ENCODE data around the gene MUS81. TPM values are rescaled to one million over a fixed set of nuclear protein-coding genes. Genes with fewer than 3 reads are reported as not detected.

The MUS81 gene
- total and polyA plus RNA-seq, 2 of the 13 experiments (the other 11 are each of a cell fraction or from before 2014, with no cell fraction given), result 25.6 to 30.2 TPM

DNA sequence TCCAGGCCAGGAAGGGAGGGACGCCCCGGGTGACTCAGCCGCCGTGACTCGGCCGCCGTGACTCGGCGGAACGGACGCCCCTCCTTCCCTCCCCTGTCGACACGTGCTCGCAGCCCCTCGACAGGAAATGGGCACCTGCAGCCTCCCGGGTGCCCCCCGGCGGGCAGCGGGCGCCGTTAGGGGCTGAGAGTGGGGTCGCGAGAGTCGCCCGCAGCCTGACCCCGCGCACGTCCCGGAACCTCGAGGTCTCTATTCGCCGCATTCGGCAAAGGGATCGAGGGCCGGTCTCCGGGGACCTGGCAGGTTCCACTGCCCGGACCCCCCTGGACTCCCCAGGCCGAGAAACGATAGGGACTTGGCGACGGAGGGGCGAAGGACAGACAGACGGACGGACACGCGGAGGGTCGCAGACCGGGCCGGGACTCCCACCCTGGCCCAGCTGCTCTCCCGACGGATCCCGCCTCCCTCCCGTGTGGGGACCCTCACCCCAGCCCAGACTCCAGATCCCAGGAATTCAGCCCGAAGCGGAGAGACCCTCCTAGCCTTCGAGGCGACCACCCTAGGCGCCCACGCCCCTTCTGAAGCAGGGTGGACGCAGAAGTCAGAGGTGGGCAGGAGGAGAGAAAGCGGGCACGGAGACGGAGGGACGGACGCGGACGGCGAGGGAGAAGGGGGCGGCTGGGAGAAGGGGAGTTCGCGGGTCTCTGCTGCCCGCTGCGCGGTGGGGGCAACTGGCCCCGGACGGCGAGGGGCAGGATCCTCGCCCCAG lies 39.3 kb downstream of the MUS81 start (continued):
- TF ChIP-seq, protein P1, sequence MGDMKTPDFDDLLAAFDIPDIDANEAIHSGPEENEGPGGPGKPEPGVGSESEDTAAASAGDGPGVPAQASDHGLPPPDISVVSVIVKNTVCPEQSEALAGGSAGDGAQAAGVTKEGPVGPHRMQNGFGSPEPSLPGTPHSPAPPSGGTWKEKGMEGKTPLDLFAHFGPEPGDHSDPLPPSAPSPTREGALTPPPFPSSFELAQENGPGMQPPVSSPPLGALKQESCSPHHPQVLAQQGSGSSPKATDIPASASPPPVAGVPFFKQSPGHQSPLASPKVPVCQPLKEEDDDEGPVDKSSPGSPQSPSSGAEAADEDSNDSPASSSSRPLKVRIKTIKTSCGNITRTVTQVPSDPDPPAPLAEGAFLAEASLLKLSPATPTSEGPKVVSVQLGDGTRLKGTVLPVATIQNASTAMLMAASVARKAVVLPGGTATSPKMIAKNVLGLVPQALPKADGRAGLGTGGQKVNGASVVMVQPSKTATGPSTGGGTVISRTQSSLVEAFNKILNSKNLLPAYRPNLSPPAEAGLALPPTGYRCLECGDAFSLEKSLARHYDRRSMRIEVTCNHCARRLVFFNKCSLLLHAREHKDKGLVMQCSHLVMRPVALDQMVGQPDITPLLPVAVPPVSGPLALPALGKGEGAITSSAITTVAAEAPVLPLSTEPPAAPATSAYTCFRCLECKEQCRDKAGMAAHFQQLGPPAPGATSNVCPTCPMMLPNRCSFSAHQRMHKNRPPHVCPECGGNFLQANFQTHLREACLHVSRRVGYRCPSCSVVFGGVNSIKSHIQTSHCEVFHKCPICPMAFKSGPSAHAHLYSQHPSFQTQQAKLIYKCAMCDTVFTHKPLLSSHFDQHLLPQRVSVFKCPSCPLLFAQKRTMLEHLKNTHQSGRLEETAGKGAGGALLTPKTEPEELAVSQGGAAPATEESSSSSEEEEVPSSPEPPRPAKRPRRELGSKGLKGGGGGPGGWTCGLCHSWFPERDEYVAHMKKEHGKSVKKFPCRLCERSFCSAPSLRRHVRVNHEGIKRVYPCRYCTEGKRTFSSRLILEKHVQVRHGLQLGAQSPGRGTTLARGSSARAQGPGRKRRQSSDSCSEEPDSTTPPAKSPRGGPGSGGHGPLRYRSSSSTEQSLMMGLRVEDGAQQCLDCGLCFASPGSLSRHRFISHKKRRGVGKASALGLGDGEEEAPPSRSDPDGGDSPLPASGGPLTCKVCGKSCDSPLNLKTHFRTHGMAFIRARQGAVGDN (CRISPR knock-in tag; IDR thresholded peaks at IDR 0.05), result peak; percentile 97
- TF ChIP-seq ZNF468 (CRISPR knock-in tag; IDR thresholded peaks at IDR 0.05), result peak; percentile 58; the same call in 1 of the 2 replicates
- TF ChIP-seq, protein P2, sequence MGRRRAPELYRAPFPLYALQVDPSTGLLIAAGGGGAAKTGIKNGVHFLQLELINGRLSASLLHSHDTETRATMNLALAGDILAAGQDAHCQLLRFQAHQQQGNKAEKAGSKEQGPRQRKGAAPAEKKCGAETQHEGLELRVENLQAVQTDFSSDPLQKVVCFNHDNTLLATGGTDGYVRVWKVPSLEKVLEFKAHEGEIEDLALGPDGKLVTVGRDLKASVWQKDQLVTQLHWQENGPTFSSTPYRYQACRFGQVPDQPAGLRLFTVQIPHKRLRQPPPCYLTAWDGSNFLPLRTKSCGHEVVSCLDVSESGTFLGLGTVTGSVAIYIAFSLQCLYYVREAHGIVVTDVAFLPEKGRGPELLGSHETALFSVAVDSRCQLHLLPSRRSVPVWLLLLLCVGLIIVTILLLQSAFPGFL (CRISPR knock-in tag; IDR thresholded peaks at IDR 0.05), result no peak
- TF ChIP-seq ZNF460 (CRISPR knock-in tag; IDR thresholded peaks at IDR 0.05; ENCODE audit: borderline replicate concordance), result no peak
- no peak for TF ChIP-seq HMG20A (CRISPR knock-in tag; IDR thresholded peaks at IDR 0.05; ENCODE audit: borderline replicate concordance)
- TF ChIP-seq, protein P3, sequence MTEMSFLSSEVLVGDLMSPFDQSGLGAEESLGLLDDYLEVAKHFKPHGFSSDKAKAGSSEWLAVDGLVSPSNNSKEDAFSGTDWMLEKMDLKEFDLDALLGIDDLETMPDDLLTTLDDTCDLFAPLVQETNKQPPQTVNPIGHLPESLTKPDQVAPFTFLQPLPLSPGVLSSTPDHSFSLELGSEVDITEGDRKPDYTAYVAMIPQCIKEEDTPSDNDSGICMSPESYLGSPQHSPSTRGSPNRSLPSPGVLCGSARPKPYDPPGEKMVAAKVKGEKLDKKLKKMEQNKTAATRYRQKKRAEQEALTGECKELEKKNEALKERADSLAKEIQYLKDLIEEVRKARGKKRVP (CRISPR knock-in tag; IDR thresholded peaks at IDR 0.05), result peak in 1 of 2 experiments; percentile 58; a peak in 1 of 4 replicates
- TF ChIP-seq RBFOX2 (IDR thresholded peaks at IDR 0.05; ENCODE audit: low read depth, low read length), result peak; percentile 78
- no peak for TF ChIP-seq SKI (IDR thresholded peaks at IDR 0.05; ENCODE audit: partially characterized antibody)
- TF ChIP-seq, protein P4, sequence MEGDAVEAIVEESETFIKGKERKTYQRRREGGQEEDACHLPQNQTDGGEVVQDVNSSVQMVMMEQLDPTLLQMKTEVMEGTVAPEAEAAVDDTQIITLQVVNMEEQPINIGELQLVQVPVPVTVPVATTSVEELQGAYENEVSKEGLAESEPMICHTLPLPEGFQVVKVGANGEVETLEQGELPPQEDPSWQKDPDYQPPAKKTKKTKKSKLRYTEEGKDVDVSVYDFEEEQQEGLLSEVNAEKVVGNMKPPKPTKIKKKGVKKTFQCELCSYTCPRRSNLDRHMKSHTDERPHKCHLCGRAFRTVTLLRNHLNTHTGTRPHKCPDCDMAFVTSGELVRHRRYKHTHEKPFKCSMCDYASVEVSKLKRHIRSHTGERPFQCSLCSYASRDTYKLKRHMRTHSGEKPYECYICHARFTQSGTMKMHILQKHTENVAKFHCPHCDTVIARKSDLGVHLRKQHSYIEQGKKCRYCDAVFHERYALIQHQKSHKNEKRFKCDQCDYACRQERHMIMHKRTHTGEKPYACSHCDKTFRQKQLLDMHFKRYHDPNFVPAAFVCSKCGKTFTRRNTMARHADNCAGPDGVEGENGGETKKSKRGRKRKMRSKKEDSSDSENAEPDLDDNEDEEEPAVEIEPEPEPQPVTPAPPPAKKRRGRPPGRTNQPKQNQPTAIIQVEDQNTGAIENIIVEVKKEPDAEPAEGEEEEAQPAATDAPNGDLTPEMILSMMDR (CRISPR knock-in tag; IDR thresholded peaks at IDR 0.05), result peak; percentile 51
- no peak for TF ChIP-seq XBP1 (CRISPR knock-in tag; IDR thresholded peaks at IDR 0.05)
- no peak for TF ChIP-seq ZFP36L2 (CRISPR knock-in tag; IDR thresholded peaks at IDR 0.05)
- TF ChIP-seq, protein P5, sequence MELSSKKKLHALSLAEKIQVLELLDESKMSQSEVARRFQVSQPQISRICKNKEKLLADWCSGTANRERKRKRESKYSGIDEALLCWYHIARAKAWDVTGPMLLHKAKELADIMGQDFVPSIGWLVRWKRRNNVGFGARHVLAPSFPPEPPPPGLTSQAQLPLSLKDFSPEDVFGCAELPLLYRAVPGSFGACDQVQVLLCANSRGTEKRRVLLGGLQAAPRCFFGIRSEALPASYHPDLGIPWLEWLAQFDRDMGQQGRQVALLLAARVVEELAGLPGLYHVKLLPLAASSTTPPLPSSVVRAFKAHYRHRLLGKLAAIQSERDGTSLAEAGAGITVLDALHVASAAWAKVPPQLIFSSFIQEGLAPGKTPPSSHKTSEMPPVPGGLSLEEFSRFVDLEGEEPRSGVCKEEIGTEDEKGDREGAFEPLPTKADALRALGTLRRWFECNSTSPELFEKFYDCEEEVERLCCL (CRISPR knock-in tag; IDR thresholded peaks at IDR 0.05; ENCODE audit: borderline replicate concordance), result peak; percentile 64; the same call in 1 of the 2 replicates
- TF ChIP-seq SMAD3 (CRISPR knock-in tag; IDR thresholded peaks at IDR 0.05), result no peak
- TF ChIP-seq ONECUT2 (CRISPR knock-in tag; IDR thresholded peaks at IDR 0.05), result no peak
- TF ChIP-seq, protein P6, sequence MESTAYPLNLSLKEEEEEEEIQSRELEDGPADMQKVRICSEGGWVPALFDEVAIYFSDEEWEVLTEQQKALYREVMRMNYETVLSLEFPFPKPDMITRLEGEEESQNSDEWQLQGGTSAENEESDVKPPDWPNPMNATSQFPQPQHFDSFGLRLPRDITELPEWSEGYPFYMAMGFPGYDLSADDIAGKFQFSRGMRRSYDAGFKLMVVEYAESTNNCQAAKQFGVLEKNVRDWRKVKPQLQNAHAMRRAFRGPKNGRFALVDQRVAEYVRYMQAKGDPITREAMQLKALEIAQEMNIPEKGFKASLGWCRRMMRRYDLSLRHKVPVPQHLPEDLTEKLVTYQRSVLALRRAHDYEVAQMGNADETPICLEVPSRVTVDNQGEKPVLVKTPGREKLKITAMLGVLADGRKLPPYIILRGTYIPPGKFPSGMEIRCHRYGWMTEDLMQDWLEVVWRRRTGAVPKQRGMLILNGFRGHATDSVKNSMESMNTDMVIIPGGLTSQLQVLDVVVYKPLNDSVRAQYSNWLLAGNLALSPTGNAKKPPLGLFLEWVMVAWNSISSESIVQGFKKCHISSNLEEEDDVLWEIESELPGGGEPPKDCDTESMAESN (CRISPR knock-in tag; conservative IDR thresholded peaks at IDR 0.05), result no peak; the same call in 1 of the 2 replicates
- no peak for TF ChIP-seq NFATC3 (CRISPR knock-in tag; IDR thresholded peaks at IDR 0.05)
- peak; percentile 21; the same call in 1 of the 2 replicates for TF ChIP-seq NCOA2 (CRISPR knock-in tag; IDR thresholded peaks at IDR 0.05)
- TF ChIP-seq ZNF225 (CRISPR knock-in tag; IDR thresholded peaks at IDR 0.05), result no peak

Measured in HepG2 (cell line).